ENCODE data around the gene RPRD1B.

Gene RPRD1B

GRCh38 chr20:38126146-38126921 lies 92.8 kb downstream of the RPRD1B start:
- no peak for DNase-seq

GRCh38 chr20:38126932-38127621 lies 93.5 kb downstream of the RPRD1B start:
- no peak for DNase-seq

- DNase-seq = no peak
Observed at GRCh38 chr20:38127920-38128528, 94.5 kb downstream of the RPRD1B start.

GRCh38 chr20:38128691-38129090 lies 95.1 kb downstream of the RPRD1B start:
- no peak for DNase-seq

- no peak for DNase-seq
Observed at GRCh38 chr20:38129248-38129865, 95.8 kb downstream of the RPRD1B start.

- no peak for DNase-seq
Observed at GRCh38 chr20:38129893-38130609, 96.5 kb downstream of the RPRD1B start.

GRCh38 chr20:38130687-38131587 lies 97.4 kb downstream of the RPRD1B start:
- DNase-seq = no peak

- no peak for DNase-seq
Observed at GRCh38 chr20:38131588-38132121, 98.1 kb downstream of the RPRD1B start.

- no peak for DNase-seq
Observed at GRCh38 chr20:38132156-38132909, 98.8 kb downstream of the RPRD1B start.

- DNase-seq = no peak
Observed at GRCh38 chr20:38132910-38133501, 99.5 kb downstream of the RPRD1B start.

- DNase-seq = no peak
Observed at GRCh38 chr20:38133680-38134426, 100.3 kb downstream of the RPRD1B start.

GRCh38 chr20:38134427-38135270 lies 101.1 kb downstream of the RPRD1B start:
- DNase-seq = no peak

GRCh38 chr20:38135271-38135650 lies 101.7 kb downstream of the RPRD1B start:
- no peak for DNase-seq

- no peak for DNase-seq
Observed at GRCh38 chr20:38135651-38136420, 102.3 kb downstream of the RPRD1B start.

GRCh38 chr20:38136421-38137245 lies 103.1 kb downstream of the RPRD1B start:
- DNase-seq = no peak

- DNase-seq = no peak
Observed at GRCh38 chr20:38137441-38138037, 104.0 kb downstream of the RPRD1B start.
